Left ventricle myocardium inferior (tissue), 1 donor: ENCODE measurements around the gene ACAP1. TPM values are rescaled to one million over a fixed set of nuclear protein-coding genes. Genes with fewer than 3 reads are reported as not detected.

Experiments
- total RNA-seq: library from RNA; stranded (reverse); fragmentation: NEBNext Ultra II Directional; extraction: Animal tissue kit (Norgen Biotek cat#: 25700); gene quantifications from one replicate; pipeline ENCODE4 v1.2.1, GENCODE V29; 2021
- donor health status: DM: no; HTN: yes; CAD: no; lungs with severe emphysema.

The ACAP1 gene
- total RNA-seq, 1 donor from 2014 or later: 13.4 TPM

Other genes starting within 250 kb of the ACAP1 start
- 0.22 TPM for gene ASGR2, start 221.7 kb upstream of the ACAP1 start, total RNA-seq
- 0.14 TPM for gene ASGR1, start 157.2 kb upstream of the ACAP1 start, total RNA-seq
- 14.0 TPM for gene DLG4, start 116.7 kb upstream of the ACAP1 start, total RNA-seq
- gene ACADVL, start 116.6 kb upstream of the ACAP1 start, total RNA-seq: 1,845 TPM
- 19.8 TPM for gene DVL2, start 102.0 kb upstream of the ACAP1 start, total RNA-seq
- gene PHF23, start 97.1 kb upstream of the ACAP1 start, total RNA-seq: 22.0 TPM
- gene GABARAP, start 94.1 kb upstream of the ACAP1 start, total RNA-seq: 394 TPM
- 105 TPM for gene CTDNEP1, start 84.8 kb upstream of the ACAP1 start, total RNA-seq
- gene ELP5, start 84.3 kb upstream of the ACAP1 start, total RNA-seq: 62.5 TPM
- 1.6 TPM for gene CLDN7, start 74.1 kb upstream of the ACAP1 start, total RNA-seq
- 146 TPM for gene SLC2A4, start 54.8 kb upstream of the ACAP1 start, total RNA-seq
- 0.77 TPM for gene YBX2, start 41.9 kb upstream of the ACAP1 start, total RNA-seq
- 250 TPM for gene EIF5A, start 28.9 kb upstream of the ACAP1 start, total RNA-seq
- 66.1 TPM for gene GPS2, start 21.2 kb upstream of the ACAP1 start, total RNA-seq
- 31.9 TPM for gene NEURL4, start 7.2 kb upstream of the ACAP1 start, total RNA-seq
- 3.9 TPM for gene KCTD11, start 15.6 kb downstream of the ACAP1 start, total RNA-seq
- not detected for gene TMEM95, start 18.6 kb downstream of the ACAP1 start, total RNA-seq
- 1.8 TPM for gene TNK1, start 44.6 kb downstream of the ACAP1 start, total RNA-seq
- gene PLSCR3, start 58.0 kb downstream of the ACAP1 start, total RNA-seq: 20.1 TPM
- 67.8 TPM for gene TMEM256, start 67.6 kb downstream of the ACAP1 start, total RNA-seq
- 9.3 TPM for gene NLGN2, start 71.3 kb downstream of the ACAP1 start, total RNA-seq
- gene SPEM1, start 83.8 kb downstream of the ACAP1 start, total RNA-seq: not detected
- not detected for gene SPEM2, start 89.1 kb downstream of the ACAP1 start, total RNA-seq
- gene SPEM3, start 92.3 kb downstream of the ACAP1 start, total RNA-seq: not detected
- gene TMEM102, start 98.9 kb downstream of the ACAP1 start, total RNA-seq: 2.7 TPM
- 6.5 TPM for gene FGF11, start 103.0 kb downstream of the ACAP1 start, total RNA-seq
- gene CHRNB1, start 108.5 kb downstream of the ACAP1 start, total RNA-seq: 8.7 TPM
- gene ZBTB4, start 143.1 kb downstream of the ACAP1 start, total RNA-seq: 63.4 TPM
- not detected for gene SLC35G6, start 144.9 kb downstream of the ACAP1 start, total RNA-seq
- 38.7 TPM for gene POLR2A, start 147.8 kb downstream of the ACAP1 start, total RNA-seq
- 29.9 TPM for gene TNFSF12, start 212.5 kb downstream of the ACAP1 start, total RNA-seq
- 6.3 TPM for gene TNFSF13, start 222.2 kb downstream of the ACAP1 start, total RNA-seq
- gene SENP3, start 225.4 kb downstream of the ACAP1 start, total RNA-seq: 29.5 TPM
- 25.5 TPM for gene CD68, start 243.1 kb downstream of the ACAP1 start, total RNA-seq
- 24.9 TPM for gene MPDU1, start 247.3 kb downstream of the ACAP1 start, total RNA-seq